ENCODE measurements around the gene TSEN54. TPM values are rescaled to one million over a fixed set of nuclear protein-coding genes. Genes with fewer than 3 reads are reported as not detected.

TSEN54 gene
- total RNA-seq, 4 donors from 2014 or later: 36.6 to 105 (median 61.2) TPM

GRCh38 chr17:75500419-75501216, 15.7 kb upstream of the TSEN54 start:
- H3K4me3 ChIP-seq: no peak overlapping the region
- peaks cover 0 to 7% (median 0%) of the 10 kb centered on the region in 4 donors for H3K36me3 ChIP-seq
- intact Hi-C loops (cut with DNase I; ENCODE audit: low total_unique reads) (no loop called here), in situ Hi-C loops (cut with MboI; ENCODE audit: low pct_ligation_motif_present in 1 of 4, low pct_unique_long_range_greater_than_20kb in 1 of 4, low sequenced_read_pairs in 3 of 4) (no loop called here)
- no peaks in the 10 kb centered on the region for H3K27me3 ChIP-seq
- TF ChIP-seq POLR2A (IDR thresholded peaks at IDR 0.05): no peak
- TF ChIP-seq EP300 (IDR thresholded peaks at IDR 0.05; ENCODE audit: low read depth): no peak
- no peak for TF ChIP-seq CTCF (IDR thresholded peaks at IDR 0.05)
- no peak for TF ChIP-seq POLR2AphosphoS5 (IDR thresholded peaks at IDR 0.05)
- WGBS, 2 donors (ENCODE audit: low coverage in 1 of 2): 92% methylated on average over 17 of the region's 17 CpGs; no CpG with 5 or more reads in 1 of the 2 donors
- H3K27ac ChIP-seq: no peak overlapping the region
- peaks cover 0 to 3% (median 0%) of the 10 kb centered on the region in 4 donors for H3K4me1 ChIP-seq
- H3K9me3 ChIP-seq: no peaks in the 10 kb centered on the region
- no peak for DNase-seq

- in situ Hi-C loops (cut with MboI; ENCODE audit: low pct_ligation_motif_present in 1 of 4, low pct_unique_long_range_greater_than_20kb in 1 of 4, low sequenced_read_pairs in 3 of 4) (no loop called here), intact Hi-C loops (cut with DNase I; ENCODE audit: low total_unique reads) (no loop called here)
- H3K4me1 ChIP-seq: peaks cover 0 to 3% (median 0%) of the 10 kb centered on the region in 4 donors
- peaks cover 0 to 3% (median 0%) of the 10 kb centered on the region in 4 donors for H3K36me3 ChIP-seq
- DNase-seq: no peak
- TF ChIP-seq CTCF (IDR thresholded peaks at IDR 0.05) (no peak), EP300 (IDR thresholded peaks at IDR 0.05; ENCODE audit: low read depth) (no peak), POLR2AphosphoS5 (IDR thresholded peaks at IDR 0.05) (no peak), POLR2A (IDR thresholded peaks at IDR 0.05) (no peak)
- 50 to 76% methylated on average over 2 to 20 of the region's 21 CpGs for WGBS, 2 donors (ENCODE audit: low coverage in 1 of 2)
- H3K27me3 ChIP-seq: no peaks in the 10 kb centered on the region
- no peaks in the 10 kb centered on the region for H3K9me3 ChIP-seq
- H3K4me3 ChIP-seq: no peak overlapping the region
- H3K27ac ChIP-seq: peak overlapping the region in 1 of 4 donors; percentile 34
Measured at GRCh38 chr17:75501378-75502071, 14.8 kb upstream of the TSEN54 start.

- WGBS, 2 donors (ENCODE audit: low coverage in 1 of 2): 90% methylated on average over 36 of the region's 40 CpGs; no CpG with 5 or more reads in 1 of the 2 donors
- H3K27ac ChIP-seq: peak overlapping the region in 1 of 4 donors; percentile 34
- H3K36me3 ChIP-seq: no peaks in the 10 kb centered on the region
- no peaks in the 10 kb centered on the region for H3K27me3 ChIP-seq
- in situ Hi-C loops (cut with MboI; ENCODE audit: low pct_ligation_motif_present in 1 of 4, low pct_unique_long_range_greater_than_20kb in 1 of 4, low sequenced_read_pairs in 3 of 4) (no loop called here), intact Hi-C loops (cut with DNase I; ENCODE audit: low total_unique reads) (no loop called here)
- no peak for TF ChIP-seq CTCF (IDR thresholded peaks at IDR 0.05)
- no peak for TF ChIP-seq POLR2AphosphoS5 (IDR thresholded peaks at IDR 0.05)
- TF ChIP-seq EP300 (IDR thresholded peaks at IDR 0.05; ENCODE audit: low read depth): no peak
- TF ChIP-seq POLR2A (IDR thresholded peaks at IDR 0.05): no peak
- no peaks in the 10 kb centered on the region for H3K9me3 ChIP-seq
- H3K4me1 ChIP-seq: peaks cover 0 to 3% (median 0%) of the 10 kb centered on the region in 4 donors
- no peak for DNase-seq
- H3K4me3 ChIP-seq: no peak overlapping the region
Measured at GRCh38 chr17:75502072-75502720, 14.1 kb upstream of the TSEN54 start.

Data from transverse colon (tissue), 4 donors.